ENCODE measurements around the gene GAK. TPM values are rescaled to one million over a fixed set of nuclear protein-coding genes. Genes with fewer than 3 reads are reported as not detected.

The GAK gene
- total and polyA plus RNA-seq, 4 donors = 27.4 to 69.7 (median 47.0) TPM

DNA sequence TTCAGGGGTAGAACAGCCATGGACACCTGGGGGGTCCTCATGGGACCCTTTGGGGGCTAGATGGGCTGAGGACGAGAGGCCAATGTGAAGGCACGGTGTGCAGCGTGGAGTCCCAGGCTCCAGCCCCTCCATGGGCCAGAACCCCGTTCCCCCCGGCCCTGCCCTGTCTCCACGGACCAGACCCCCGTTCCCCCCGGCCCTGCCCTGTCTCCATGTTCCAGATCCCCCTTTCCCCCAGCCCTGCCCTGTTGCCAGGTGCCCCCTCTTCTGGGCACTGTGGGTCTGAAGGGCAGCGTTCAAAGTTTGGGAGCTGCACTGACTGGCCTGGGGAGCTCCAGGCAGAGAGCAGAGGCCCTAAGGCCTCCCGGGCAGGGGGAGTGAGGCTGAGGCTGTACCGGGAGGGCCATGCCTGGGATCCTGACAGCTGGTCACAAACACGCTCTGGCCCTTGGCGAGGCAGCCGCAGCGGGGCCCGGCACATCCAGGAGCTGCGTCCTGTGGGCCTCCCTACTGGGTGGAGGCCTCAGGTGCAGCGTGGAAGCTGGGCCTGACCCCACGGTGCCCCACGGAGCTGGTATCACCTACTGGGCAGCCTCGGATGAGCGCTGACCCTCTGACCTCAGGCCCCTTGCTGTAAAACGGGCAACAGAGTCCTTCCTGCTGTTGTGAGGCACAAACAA, 32.4 kb upstream of the GAK start:
- H3K9ac ChIP-seq (ENCODE audit: low read depth in 1 of 2, low read length in 2 of 2) = no peak overlapping the region
- TF ChIP-seq FOXA1 (IDR thresholded peaks at IDR 0.05) (no peak), RAD21 (IDR thresholded peaks at IDR 0.05) (no peak), HNF4G (IDR thresholded peaks at IDR 0.05) (no peak), TAF1 (conservative IDR thresholded peaks at IDR 0.05) (no peak)
- TF ChIP-seq, protein P1, sequence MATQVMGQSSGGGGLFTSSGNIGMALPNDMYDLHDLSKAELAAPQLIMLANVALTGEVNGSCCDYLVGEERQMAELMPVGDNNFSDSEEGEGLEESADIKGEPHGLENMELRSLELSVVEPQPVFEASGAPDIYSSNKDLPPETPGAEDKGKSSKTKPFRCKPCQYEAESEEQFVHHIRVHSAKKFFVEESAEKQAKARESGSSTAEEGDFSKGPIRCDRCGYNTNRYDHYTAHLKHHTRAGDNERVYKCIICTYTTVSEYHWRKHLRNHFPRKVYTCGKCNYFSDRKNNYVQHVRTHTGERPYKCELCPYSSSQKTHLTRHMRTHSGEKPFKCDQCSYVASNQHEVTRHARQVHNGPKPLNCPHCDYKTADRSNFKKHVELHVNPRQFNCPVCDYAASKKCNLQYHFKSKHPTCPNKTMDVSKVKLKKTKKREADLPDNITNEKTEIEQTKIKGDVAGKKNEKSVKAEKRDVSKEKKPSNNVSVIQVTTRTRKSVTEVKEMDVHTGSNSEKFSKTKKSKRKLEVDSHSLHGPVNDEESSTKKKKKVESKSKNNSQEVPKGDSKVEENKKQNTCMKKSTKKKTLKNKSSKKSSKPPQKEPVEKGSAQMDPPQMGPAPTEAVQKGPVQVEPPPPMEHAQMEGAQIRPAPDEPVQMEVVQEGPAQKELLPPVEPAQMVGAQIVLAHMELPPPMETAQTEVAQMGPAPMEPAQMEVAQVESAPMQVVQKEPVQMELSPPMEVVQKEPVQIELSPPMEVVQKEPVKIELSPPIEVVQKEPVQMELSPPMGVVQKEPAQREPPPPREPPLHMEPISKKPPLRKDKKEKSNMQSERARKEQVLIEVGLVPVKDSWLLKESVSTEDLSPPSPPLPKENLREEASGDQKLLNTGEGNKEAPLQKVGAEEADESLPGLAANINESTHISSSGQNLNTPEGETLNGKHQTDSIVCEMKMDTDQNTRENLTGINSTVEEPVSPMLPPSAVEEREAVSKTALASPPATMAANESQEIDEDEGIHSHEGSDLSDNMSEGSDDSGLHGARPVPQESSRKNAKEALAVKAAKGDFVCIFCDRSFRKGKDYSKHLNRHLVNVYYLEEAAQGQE (IDR thresholded peaks at IDR 0.05) = no peak
- DNase-seq (ENCODE audit: low spot score) = no peak
- H3K36me3 ChIP-seq (ENCODE audit: control insufficient read depth in 4 of 4, insufficient read depth in 3 of 4, low read depth in 1 of 4, low read length in 3 of 4) = peaks cover 0 to 23% (median 2%) of the 10 kb centered on the region in 4 donors
- no peaks in the 10 kb centered on the region for H3K27me3 ChIP-seq (ENCODE audit: control insufficient read depth in 4 of 4, insufficient read depth in 4 of 4, low read length in 3 of 4)
- no peaks in the 10 kb centered on the region for H3K4me1 ChIP-seq (ENCODE audit: control insufficient read depth in 4 of 4, insufficient read depth in 4 of 4, low read length in 3 of 4)
- WGBS = 92% methylated on average over 23 of the region's 23 CpGs
- H3K9me3 ChIP-seq (ENCODE audit: control insufficient read depth in 4 of 4, low read length in 3 of 4) = no peaks in the 10 kb centered on the region
- H3K4me3 ChIP-seq (ENCODE audit: low read depth in 1 of 3, low read length in 3 of 3) = no peak overlapping the region
- no peak overlapping the region for H3K27ac ChIP-seq (ENCODE audit: low read depth in 1 of 2, low read length in 2 of 2)

DNA sequence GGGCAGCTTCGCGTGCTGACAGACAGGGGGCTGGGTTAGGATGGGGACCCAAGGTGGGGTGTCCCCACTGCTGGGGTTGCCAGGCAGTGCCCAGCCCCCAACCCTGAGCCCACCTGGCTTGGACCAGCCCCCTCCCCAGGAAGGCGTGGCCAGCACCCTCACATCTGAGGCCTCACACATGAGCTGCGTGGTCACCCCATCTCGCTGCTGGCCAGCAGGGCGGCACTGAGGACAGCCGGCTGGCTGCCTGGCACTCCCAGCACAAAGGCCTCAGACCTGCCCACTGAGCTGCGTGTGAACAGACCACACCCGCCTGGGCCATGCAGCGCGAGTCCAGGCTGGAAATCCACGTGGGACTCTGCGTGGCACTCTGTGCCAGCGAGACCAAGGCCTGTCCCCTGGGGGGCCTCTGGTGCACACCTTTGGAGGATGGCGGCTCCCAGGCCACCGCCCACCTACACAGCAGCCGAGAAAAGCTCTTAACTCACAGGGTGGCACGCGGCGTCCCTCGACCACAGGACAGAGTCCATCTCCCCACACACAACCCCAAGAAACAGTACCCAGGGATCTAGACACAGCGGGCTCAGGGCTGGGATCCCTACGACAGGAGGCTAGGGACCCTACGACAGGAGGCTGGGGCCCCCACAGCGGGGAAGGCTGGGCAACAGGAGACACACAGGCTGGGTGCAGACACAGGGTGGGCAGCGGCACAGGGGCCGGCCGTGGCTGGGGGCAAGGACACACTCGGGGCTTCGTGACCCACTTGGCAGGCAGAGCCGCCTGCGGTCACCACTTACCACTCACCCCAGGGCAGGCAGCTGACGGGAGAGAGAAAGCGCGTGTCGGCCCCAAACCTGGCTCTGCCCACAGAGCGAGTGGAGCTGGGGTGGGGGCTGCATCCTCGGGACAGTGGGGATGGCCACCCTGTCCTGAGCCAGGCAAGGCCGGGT, 31.4 kb upstream of the GAK start:
- H3K4me3 ChIP-seq (ENCODE audit: low read depth in 1 of 3, low read length in 3 of 3) = no peak overlapping the region
- H3K27me3 ChIP-seq (ENCODE audit: control insufficient read depth in 4 of 4, insufficient read depth in 4 of 4, low read length in 3 of 4) = no peaks in the 10 kb centered on the region
- DNase-seq (ENCODE audit: low spot score) = no peak
- H3K9me3 ChIP-seq (ENCODE audit: control insufficient read depth in 4 of 4, low read length in 3 of 4) = no peaks in the 10 kb centered on the region
- H3K9ac ChIP-seq (ENCODE audit: low read depth in 1 of 2, low read length in 2 of 2) = no peak overlapping the region
- 93% methylated on average over 39 of the region's 39 CpGs for WGBS
- no peaks in the 10 kb centered on the region for H3K4me1 ChIP-seq (ENCODE audit: control insufficient read depth in 4 of 4, insufficient read depth in 4 of 4, low read length in 3 of 4)
- no peak overlapping the region for H3K27ac ChIP-seq (ENCODE audit: low read depth in 1 of 2, low read length in 2 of 2)
- peaks cover 0 to 23% (median 2%) of the 10 kb centered on the region in 4 donors for H3K36me3 ChIP-seq (ENCODE audit: control insufficient read depth in 4 of 4, insufficient read depth in 3 of 4, low read depth in 1 of 4, low read length in 3 of 4)
- TF ChIP-seq, protein P2, sequence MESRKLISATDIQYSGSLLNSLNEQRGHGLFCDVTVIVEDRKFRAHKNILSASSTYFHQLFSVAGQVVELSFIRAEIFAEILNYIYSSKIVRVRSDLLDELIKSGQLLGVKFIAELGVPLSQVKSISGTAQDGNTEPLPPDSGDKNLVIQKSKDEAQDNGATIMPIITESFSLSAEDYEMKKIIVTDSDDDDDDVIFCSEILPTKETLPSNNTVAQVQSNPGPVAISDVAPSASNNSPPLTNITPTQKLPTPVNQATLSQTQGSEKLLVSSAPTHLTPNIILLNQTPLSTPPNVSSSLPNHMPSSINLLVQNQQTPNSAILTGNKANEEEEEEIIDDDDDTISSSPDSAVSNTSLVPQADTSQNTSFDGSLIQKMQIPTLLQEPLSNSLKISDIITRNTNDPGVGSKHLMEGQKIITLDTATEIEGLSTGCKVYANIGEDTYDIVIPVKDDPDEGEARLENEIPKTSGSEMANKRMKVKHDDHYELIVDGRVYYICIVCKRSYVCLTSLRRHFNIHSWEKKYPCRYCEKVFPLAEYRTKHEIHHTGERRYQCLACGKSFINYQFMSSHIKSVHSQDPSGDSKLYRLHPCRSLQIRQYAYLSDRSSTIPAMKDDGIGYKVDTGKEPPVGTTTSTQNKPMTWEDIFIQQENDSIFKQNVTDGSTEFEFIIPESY (IDR thresholded peaks at IDR 0.05) = no peak
- no peak for TF ChIP-seq HNF4G (IDR thresholded peaks at IDR 0.05)
- TF ChIP-seq, protein P3, sequence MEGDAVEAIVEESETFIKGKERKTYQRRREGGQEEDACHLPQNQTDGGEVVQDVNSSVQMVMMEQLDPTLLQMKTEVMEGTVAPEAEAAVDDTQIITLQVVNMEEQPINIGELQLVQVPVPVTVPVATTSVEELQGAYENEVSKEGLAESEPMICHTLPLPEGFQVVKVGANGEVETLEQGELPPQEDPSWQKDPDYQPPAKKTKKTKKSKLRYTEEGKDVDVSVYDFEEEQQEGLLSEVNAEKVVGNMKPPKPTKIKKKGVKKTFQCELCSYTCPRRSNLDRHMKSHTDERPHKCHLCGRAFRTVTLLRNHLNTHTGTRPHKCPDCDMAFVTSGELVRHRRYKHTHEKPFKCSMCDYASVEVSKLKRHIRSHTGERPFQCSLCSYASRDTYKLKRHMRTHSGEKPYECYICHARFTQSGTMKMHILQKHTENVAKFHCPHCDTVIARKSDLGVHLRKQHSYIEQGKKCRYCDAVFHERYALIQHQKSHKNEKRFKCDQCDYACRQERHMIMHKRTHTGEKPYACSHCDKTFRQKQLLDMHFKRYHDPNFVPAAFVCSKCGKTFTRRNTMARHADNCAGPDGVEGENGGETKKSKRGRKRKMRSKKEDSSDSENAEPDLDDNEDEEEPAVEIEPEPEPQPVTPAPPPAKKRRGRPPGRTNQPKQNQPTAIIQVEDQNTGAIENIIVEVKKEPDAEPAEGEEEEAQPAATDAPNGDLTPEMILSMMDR (IDR thresholded peaks at IDR 0.05; ENCODE audit: low read depth, low read length, missing input control) = no peak
- TF ChIP-seq FOXA1 (IDR thresholded peaks at IDR 0.05) = no peak
- TF ChIP-seq, protein P4, sequence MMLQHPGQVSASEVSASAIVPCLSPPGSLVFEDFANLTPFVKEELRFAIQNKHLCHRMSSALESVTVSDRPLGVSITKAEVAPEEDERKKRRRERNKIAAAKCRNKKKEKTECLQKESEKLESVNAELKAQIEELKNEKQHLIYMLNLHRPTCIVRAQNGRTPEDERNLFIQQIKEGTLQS (IDR thresholded peaks at IDR 0.05) = no peak
- TF ChIP-seq YY1 (IDR thresholded peaks at IDR 0.05) = no peak
- TF ChIP-seq FOXA2 (IDR thresholded peaks at IDR 0.05) = no peak
- no peak for TF ChIP-seq TAF1 (conservative IDR thresholded peaks at IDR 0.05)
- TF ChIP-seq GABPA (IDR thresholded peaks at IDR 0.05 in 1 of 2, conservative IDR thresholded peaks at IDR 0.05 in 1 of 2) = no peak
- no peak for TF ChIP-seq RXRA (IDR thresholded peaks at IDR 0.05)
- TF ChIP-seq, protein P5, sequence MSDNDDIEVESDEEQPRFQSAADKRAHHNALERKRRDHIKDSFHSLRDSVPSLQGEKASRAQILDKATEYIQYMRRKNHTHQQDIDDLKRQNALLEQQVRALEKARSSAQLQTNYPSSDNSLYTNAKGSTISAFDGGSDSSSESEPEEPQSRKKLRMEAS (IDR thresholded peaks at IDR 0.05) = no peak
- no peak for TF ChIP-seq RAD21 (IDR thresholded peaks at IDR 0.05)
- no peak for TF ChIP-seq EGR1 (IDR thresholded peaks at IDR 0.05; ENCODE audit: low read depth in 2 of 2)
- no peak for TF ChIP-seq JUND (IDR thresholded peaks at IDR 0.05)
- TF ChIP-seq, protein P1 (IDR thresholded peaks at IDR 0.05) = no peak
- TF ChIP-seq NR2F2 (IDR thresholded peaks at IDR 0.05) = no peak
- TF ChIP-seq HNF4A (conservative IDR thresholded peaks at IDR 0.05) = no peak
- TF ChIP-seq SP1 (IDR thresholded peaks at IDR 0.05) = no peak
